RWPE1 (cell line): ENCODE results near the gene PALS1.

Experiments
- CTCF ChIA-PET: fragments of 350-600 bp; sonication (Branson Sonifier 250); formaldehyde crosslinking; extraction: SDS; loops from one replicate; lab custom pipeline; 2021; lab: Yijun Ruan, JAX
- POLR2A ChIA-PET: fragments of 400-600 bp; formaldehyde crosslinking; extraction: SDS; loops from one replicate; lab custom pipeline; 2020; ENCODE audit warnings: antibody characterized with exemption; ENCODE audit not compliant: low non-redundant PET; lab: Yijun Ruan, JAX
- DNase-seq: peaks from one replicate; pipeline ENCODE4 v3.0.0; 2012; ENCODE audit warnings: low spot score
- H3K27ac ChIP-seq: fragments of 450-650 bp; 2 replicates; pipeline ENCODE4 v1.5.1; 2017
- TF ChIP-seq, protein P1 (sequence below): fragments of 450-650 bp; conservative IDR thresholded peaks from 2 replicates; pipeline ENCODE4 v1.5.1; 2017; ENCODE audit warnings: low read depth, mild to moderate bottlenecking

The PALS1 gene

GRCh38 chr14:67245104-67245503, 3.9 kb downstream of the PALS1 start:
- TF ChIP-seq, protein P1, sequence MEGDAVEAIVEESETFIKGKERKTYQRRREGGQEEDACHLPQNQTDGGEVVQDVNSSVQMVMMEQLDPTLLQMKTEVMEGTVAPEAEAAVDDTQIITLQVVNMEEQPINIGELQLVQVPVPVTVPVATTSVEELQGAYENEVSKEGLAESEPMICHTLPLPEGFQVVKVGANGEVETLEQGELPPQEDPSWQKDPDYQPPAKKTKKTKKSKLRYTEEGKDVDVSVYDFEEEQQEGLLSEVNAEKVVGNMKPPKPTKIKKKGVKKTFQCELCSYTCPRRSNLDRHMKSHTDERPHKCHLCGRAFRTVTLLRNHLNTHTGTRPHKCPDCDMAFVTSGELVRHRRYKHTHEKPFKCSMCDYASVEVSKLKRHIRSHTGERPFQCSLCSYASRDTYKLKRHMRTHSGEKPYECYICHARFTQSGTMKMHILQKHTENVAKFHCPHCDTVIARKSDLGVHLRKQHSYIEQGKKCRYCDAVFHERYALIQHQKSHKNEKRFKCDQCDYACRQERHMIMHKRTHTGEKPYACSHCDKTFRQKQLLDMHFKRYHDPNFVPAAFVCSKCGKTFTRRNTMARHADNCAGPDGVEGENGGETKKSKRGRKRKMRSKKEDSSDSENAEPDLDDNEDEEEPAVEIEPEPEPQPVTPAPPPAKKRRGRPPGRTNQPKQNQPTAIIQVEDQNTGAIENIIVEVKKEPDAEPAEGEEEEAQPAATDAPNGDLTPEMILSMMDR = no peak
- no peak overlapping the region for H3K27ac ChIP-seq
- POLR2A ChIA-PET = no interaction called here
- CTCF ChIA-PET = no interaction called here
- no peak for DNase-seq

- H3K27ac ChIP-seq = no peak overlapping the region
- CTCF ChIA-PET = no interaction called here
- TF ChIP-seq, protein P1 = no peak
- DNase-seq = no peak
- POLR2A ChIA-PET = no interaction called here
Measured at GRCh38 chr14:67251573-67252226, 10.5 kb downstream of the PALS1 start.

- TF ChIP-seq, protein P1 = no peak
- H3K27ac ChIP-seq = no peak overlapping the region
- CTCF ChIA-PET = interaction anchor here (1.4 kb wide), 1 partner anchor 33 kb away, joined by 4 read pairs; no protein-coding TSS in a partner anchor
- DNase-seq = no peak
- POLR2A ChIA-PET = no interaction called here
Measured at GRCh38 chr14:67253076-67253635, 11.9 kb downstream of the PALS1 start.

GRCh38 chr14:67257906-67258305, 16.7 kb downstream of the PALS1 start:
- no peak overlapping the region for H3K27ac ChIP-seq
- TF ChIP-seq, protein P1 = no peak
- POLR2A ChIA-PET = no interaction called here
- DNase-seq = no peak
- CTCF ChIA-PET = no interaction called here

DNA sequence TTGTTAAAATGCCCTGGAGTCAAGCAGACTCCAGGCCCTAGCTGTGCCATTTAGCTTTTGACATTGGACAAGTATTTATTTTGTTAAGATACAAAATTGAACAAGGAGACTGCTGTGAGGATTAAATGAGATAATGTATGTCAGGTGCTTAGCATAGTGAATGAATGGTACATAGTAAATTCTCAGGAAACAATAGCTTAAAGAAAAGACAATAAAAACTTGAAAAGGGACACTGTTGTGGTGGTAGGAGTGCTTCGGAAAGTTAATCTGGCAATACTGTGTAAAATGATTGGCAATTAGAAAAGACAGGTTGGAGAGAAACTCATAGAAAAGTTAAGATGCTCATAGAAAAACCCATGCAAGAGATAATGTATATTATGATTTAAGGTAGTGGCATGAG, 19.7 kb downstream of the PALS1 start:
- CTCF ChIA-PET = interaction anchor here (1.3 kb wide), 1 partner anchor 25 kb away, joined by 5 read pairs; no protein-coding TSS in a partner anchor
- TF ChIP-seq, protein P1 = no peak
- POLR2A ChIA-PET = no interaction called here

GRCh38 chr14:67263499-67264149, 22.4 kb downstream of the PALS1 start:
- DNase-seq = no peak
- H3K27ac ChIP-seq = no peak overlapping the region
- POLR2A ChIA-PET = no interaction called here
- TF ChIP-seq, protein P1 = no peak
- CTCF ChIA-PET = interaction anchor here (0.7 to 0.9 kb wide), 2 partner anchors 13 to 98 kb away, joined by 5 to 6 read pairs; no protein-coding TSS in a partner anchor

More for the DNA sequence above, 19.7 kb downstream of the PALS1 start:
- no peak overlapping the region for H3K27ac ChIP-seq
- DNase-seq = no peak
